GM11168 (cell line): ENCODE results near the gene FMN1.

Experiments used
- in situ Hi-C: fragments of 300-500 bp; cut with MboI; formaldehyde crosslinking; loops from one replicate; pipeline ENCODE4 v1.12.0; 2022; ENCODE audit warnings: low sequenced_read_pairs; ENCODE audit not compliant: unreplicated experiment

The FMN1 gene

GRCh38 chr15:32878869-32879805 lies 315.4 kb downstream of the FMN1 start:
- in situ Hi-C loops: no loop called here

- in situ Hi-C loops: no loop called here
Measured at GRCh38 chr15:32878342-32878741, 316.2 kb downstream of the FMN1 start.

GRCh38 chr15:32877252-32878019 lies 317.1 kb downstream of the FMN1 start:
- in situ Hi-C loops: no loop called here

- in situ Hi-C loops: no loop called here
Measured at GRCh38 chr15:32873284-32874114, 321.0 kb downstream of the FMN1 start.

GRCh38 chr15:32872621-32873283 lies 321.8 kb downstream of the FMN1 start:
- in situ Hi-C loops: no loop called here

GRCh38 chr15:32871883-32872282 lies 322.6 kb downstream of the FMN1 start:
- in situ Hi-C loops: no loop called here

- in situ Hi-C loops: no loop called here
Measured at GRCh38 chr15:32870240-32871033, 324.1 kb downstream of the FMN1 start.

- in situ Hi-C loops: no loop called here
Measured at GRCh38 chr15:32869776-32870175, 324.7 kb downstream of the FMN1 start.

GRCh38 chr15:32867313-32867626 lies 327.2 kb downstream of the FMN1 start:
- in situ Hi-C loops: no loop called here

- in situ Hi-C loops: no loop called here
Measured at GRCh38 chr15:32866454-32867312, 327.8 kb downstream of the FMN1 start.

GRCh38 chr15:32864841-32865240 lies 329.7 kb downstream of the FMN1 start:
- in situ Hi-C loops: no loop called here

GRCh38 chr15:32864051-32864450 lies 330.5 kb downstream of the FMN1 start:
- in situ Hi-C loops: no loop called here

GRCh38 chr15:32861761-32862160 lies 332.8 kb downstream of the FMN1 start:
- in situ Hi-C loops: no loop called here

- in situ Hi-C loops: no loop called here
Measured at GRCh38 chr15:32861174-32861573, 333.3 kb downstream of the FMN1 start.

- in situ Hi-C loops: no loop called here
Measured at GRCh38 chr15:32859996-32860395, 334.5 kb downstream of the FMN1 start.

GRCh38 chr15:32859251-32859650 lies 335.3 kb downstream of the FMN1 start:
- in situ Hi-C loops: no loop called here

GRCh38 chr15:32857732-32858131 lies 336.8 kb downstream of the FMN1 start:
- in situ Hi-C loops: no loop called here

- in situ Hi-C loops: no loop called here
Measured at GRCh38 chr15:32856753-32857152, 337.8 kb downstream of the FMN1 start.
